Measurements from ENCODE around the gene BICC1. TPM values are rescaled to one million over a fixed set of nuclear protein-coding genes. Genes with fewer than 3 reads are reported as not detected.

BICC1 gene
- polyA plus RNA-seq, 1 donor (not counting 4 experiments of a cell fraction or from before 2014, with no cell fraction given), result 4.2 TPM

GRCh38 chr10:58535311-58535710 lies 22.6 kb downstream of the BICC1 start:
- no peak for DNase-seq (ENCODE audit: low read depth, low spot score)
- no peak overlapping the region for H3K4me2 ChIP-seq (ENCODE audit: control insufficient read depth, extremely low read depth, insufficient read depth, low read depth, low read length)
- FAIRE-seq, result no peak
- dilution Hi-C loops (cut with MboI; ENCODE audit: extremely low pct_ligation_motif_present, low sequenced_read_pairs), result no loop called here
- H3K36me3 ChIP-seq (ENCODE audit: control insufficient read depth in 2 of 2, extremely low read depth in 1 of 2, insufficient read depth in 2 of 2, low read length in 2 of 2), result no peaks in the 10 kb centered on the region
- TF ChIP-seq CTCF (optimal IDR thresholded peaks at IDR 0.05 in 1 of 3, IDR thresholded peaks at IDR 0.05 in 1 of 3, conservative IDR thresholded peaks at IDR 0.05 in 1 of 3; ENCODE audit: extremely low read depth in 1 of 3, insufficient read depth in 2 of 3, low read length in 3 of 3), result no peak
- no peak overlapping the region for H3K27ac ChIP-seq (ENCODE audit: control insufficient read depth, insufficient read depth, low read length)
- no peak overlapping the region for H2AFZ ChIP-seq (ENCODE audit: control insufficient read depth, low read length)
- H3K79me2 ChIP-seq (ENCODE audit: control insufficient read depth, insufficient read depth, low read length), result no peaks in the 10 kb centered on the region
- no peak overlapping the region for H3K4me3 ChIP-seq (ENCODE audit: control insufficient read depth in 2 of 3, extremely low read depth in 1 of 3, insufficient read depth in 2 of 3, low read depth in 1 of 3, low read length in 3 of 3)
- no peaks in the 10 kb centered on the region for H3K9me1 ChIP-seq (ENCODE audit: control insufficient read depth, extremely low read depth, insufficient read depth, low read length)
- no peaks in the 10 kb centered on the region for H4K20me1 ChIP-seq (ENCODE audit: control insufficient read depth, extremely low read depth, insufficient read depth, low read length)
- no peak overlapping the region for H3K9ac ChIP-seq (ENCODE audit: control insufficient read depth, extremely low read depth, insufficient read depth, low read length)
- H3K27me3 ChIP-seq (ENCODE audit: control insufficient read depth, extremely low read depth, insufficient read depth, low read length), result no peaks in the 10 kb centered on the region
- H3K9me3 ChIP-seq (ENCODE audit: control insufficient read depth, low read depth, low read length), result no peaks in the 10 kb centered on the region
- H3K4me1 ChIP-seq (ENCODE audit: control insufficient read depth, extremely low read depth, insufficient read depth, low read length), result no peaks in the 10 kb centered on the region

GRCh38 chr10:58543141-58543540 lies 30.5 kb downstream of the BICC1 start:
- Histone ChIP-seq H3K4me2 (ENCODE audit: control insufficient read depth, extremely low read depth, insufficient read depth, low read depth, low read length) (no peak overlapping the region), H4K20me1 (ENCODE audit: control insufficient read depth, extremely low read depth, insufficient read depth, low read length) (no peaks in the 10 kb centered on the region), H3K9me1 (ENCODE audit: control insufficient read depth, extremely low read depth, insufficient read depth, low read length) (no peaks in the 10 kb centered on the region), H3K9me3 (ENCODE audit: control insufficient read depth, low read depth, low read length) (no peaks in the 10 kb centered on the region), H3K9ac (ENCODE audit: control insufficient read depth, extremely low read depth, insufficient read depth, low read length) (no peak overlapping the region), H2AFZ (ENCODE audit: control insufficient read depth, low read length) (no peak overlapping the region), H3K4me3 (ENCODE audit: control insufficient read depth in 2 of 3, extremely low read depth in 1 of 3, insufficient read depth in 2 of 3, low read depth in 1 of 3, low read length in 3 of 3) (no peak overlapping the region), H3K79me2 (ENCODE audit: control insufficient read depth, insufficient read depth, low read length) (peaks cover 2% of the 10 kb centered on the region), H3K27me3 (ENCODE audit: control insufficient read depth, extremely low read depth, insufficient read depth, low read length) (no peaks in the 10 kb centered on the region), H3K27ac (ENCODE audit: control insufficient read depth, insufficient read depth, low read length) (no peak overlapping the region), H3K36me3 (ENCODE audit: control insufficient read depth in 2 of 2, extremely low read depth in 1 of 2, insufficient read depth in 2 of 2, low read length in 2 of 2) (no peaks in the 10 kb centered on the region), H3K4me1 (ENCODE audit: control insufficient read depth, extremely low read depth, insufficient read depth, low read length) (no peaks in the 10 kb centered on the region)
- DNase-seq (ENCODE audit: low read depth, low spot score) (no peak), FAIRE-seq (no peak)
- TF ChIP-seq CTCF (optimal IDR thresholded peaks at IDR 0.05 in 1 of 3, IDR thresholded peaks at IDR 0.05 in 1 of 3, conservative IDR thresholded peaks at IDR 0.05 in 1 of 3; ENCODE audit: extremely low read depth in 1 of 3, insufficient read depth in 2 of 3, low read length in 3 of 3), result no peak
- no peak for TF ChIP-seq EZH2 (IDR thresholded peaks at IDR 0.05; ENCODE audit: low read length)
- dilution Hi-C loops (cut with MboI; ENCODE audit: extremely low pct_ligation_motif_present, low sequenced_read_pairs), result no loop called here

Measured in keratinocyte (primary cell).